HG03460 (cell line): ENCODE data around the gene CACNA1E.

Source experiments
- ATAC-seq: cut with Tn5 transposase; IDR thresholded peaks from one replicate; pipeline ENCODE4 v1.9.1; 2021; ENCODE audit not compliant: unreplicated experiment

CACNA1E gene

GRCh38 chr1:181748013-181748412, 264.7 kb downstream of the CACNA1E start:
- no peak for ATAC-seq

GRCh38 chr1:181754103-181754502, 270.8 kb downstream of the CACNA1E start:
- ATAC-seq, result no peak

GRCh38 chr1:181759481-181759880, 276.2 kb downstream of the CACNA1E start:
- ATAC-seq, result no peak

GRCh38 chr1:181763736-181764135, 280.4 kb downstream of the CACNA1E start:
- no peak for ATAC-seq

GRCh38 chr1:181765451-181766026, 282.2 kb downstream of the CACNA1E start:
- no peak for ATAC-seq

GRCh38 chr1:181767001-181767708, 283.8 kb downstream of the CACNA1E start:
- no peak for ATAC-seq

- peak; percentile 84 for ATAC-seq
Measured at GRCh38 chr1:181768211-181768929, 285.1 kb downstream of the CACNA1E start.

- ATAC-seq, result no peak
Measured at GRCh38 chr1:181768930-181769280, 285.6 kb downstream of the CACNA1E start.

- no peak for ATAC-seq
Measured at GRCh38 chr1:181769846-181770245, 286.5 kb downstream of the CACNA1E start.

GRCh38 chr1:181772714-181773113, 289.4 kb downstream of the CACNA1E start:
- no peak for ATAC-seq

GRCh38 chr1:181776044-181776443, 292.7 kb downstream of the CACNA1E start:
- ATAC-seq, result no peak

GRCh38 chr1:181777286-181777685, 294.0 kb downstream of the CACNA1E start:
- no peak for ATAC-seq

- ATAC-seq, result no peak
Measured at GRCh38 chr1:181777812-181778211, 294.5 kb downstream of the CACNA1E start.

- no peak for ATAC-seq
Measured at GRCh38 chr1:181778640-181779260, 295.4 kb downstream of the CACNA1E start.

- ATAC-seq, result no peak
Measured at GRCh38 chr1:181779343-181779742, 296.0 kb downstream of the CACNA1E start.

- ATAC-seq, result no peak
Measured at GRCh38 chr1:181783208-181783607, 299.9 kb downstream of the CACNA1E start.

GRCh38 chr1:181784039-181784683, 300.8 kb downstream of the CACNA1E start:
- ATAC-seq, result no peak

GRCh38 chr1:181789395-181789794, 306.1 kb downstream of the CACNA1E start:
- no peak for ATAC-seq

GRCh38 chr1:181791721-181792120, 308.4 kb downstream of the CACNA1E start:
- ATAC-seq, result no peak

- no peak for ATAC-seq
Measured at GRCh38 chr1:181793831-181794230, 310.5 kb downstream of the CACNA1E start.

- no peak for ATAC-seq
Measured at GRCh38 chr1:181794332-181794731, 311.0 kb downstream of the CACNA1E start.
